ENCODE data around the gene AIG1.

AIG1 gene

DNA sequence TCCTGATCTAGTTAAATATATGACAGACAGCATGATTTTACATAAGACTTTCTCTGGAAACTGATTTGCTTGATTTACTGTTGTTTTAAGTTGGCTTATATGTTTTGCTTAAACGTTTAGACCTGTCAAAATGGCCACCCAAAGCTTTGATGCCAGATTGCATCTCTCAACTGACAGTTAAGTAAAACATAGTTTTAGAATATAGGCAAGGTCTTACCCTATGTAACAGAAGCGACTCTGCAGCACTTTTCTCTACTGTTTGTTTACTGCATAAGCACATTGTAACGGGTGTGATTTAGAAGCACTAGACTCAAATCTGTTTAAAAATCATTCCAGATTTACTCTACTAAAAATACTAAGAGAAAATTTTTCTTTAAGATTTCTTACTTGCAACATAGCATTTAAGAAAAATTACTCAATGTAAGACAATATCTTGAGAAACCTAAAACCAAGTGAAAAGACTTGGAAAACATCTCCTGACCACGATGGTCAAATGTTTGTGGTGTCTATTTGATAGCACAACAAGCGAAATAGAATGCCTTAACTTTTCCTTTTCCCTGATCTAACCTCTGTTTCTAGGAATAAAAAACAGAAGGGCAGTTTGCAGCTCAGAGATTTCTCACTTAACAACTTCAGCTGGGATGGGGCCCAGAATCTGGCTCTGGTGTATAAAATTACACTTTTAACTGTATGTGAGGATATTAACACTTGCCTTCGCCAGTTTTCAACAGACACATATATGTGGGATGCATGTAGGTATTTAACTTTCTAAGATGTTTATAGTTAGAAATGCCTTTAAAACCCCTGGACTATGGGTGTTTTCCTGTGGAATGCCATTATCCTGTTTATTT lies 47.4 kb downstream of the AIG1 start:
- Histone ChIP-seq H3K4me3 (no peak overlapping the region), H3K36me3 (ENCODE audit: insufficient read depth, low read length) (no peaks in the 10 kb centered on the region), H3K9me3 (ENCODE audit: low read depth, low read length) (no peaks in the 10 kb centered on the region), H3K9ac (ENCODE audit: insufficient read length) (no peak overlapping the region), H3K27ac (no peak overlapping the region)
- DNase-seq (ENCODE audit: low read depth, low spot score), result no peak
- TF ChIP-seq FOXP2 (optimal IDR thresholded peaks at IDR 0.05; ENCODE audit: control extremely low read depth, extremely low read length, insufficient read depth), result no peak
- no peak for TF ChIP-seq EZH2 (IDR thresholded peaks at IDR 0.05)
- no peak for TF ChIP-seq POLR2AphosphoS5 (IDR thresholded peaks at IDR 0.05; ENCODE audit: borderline replicate concordance, low read depth, low read length)

DNA sequence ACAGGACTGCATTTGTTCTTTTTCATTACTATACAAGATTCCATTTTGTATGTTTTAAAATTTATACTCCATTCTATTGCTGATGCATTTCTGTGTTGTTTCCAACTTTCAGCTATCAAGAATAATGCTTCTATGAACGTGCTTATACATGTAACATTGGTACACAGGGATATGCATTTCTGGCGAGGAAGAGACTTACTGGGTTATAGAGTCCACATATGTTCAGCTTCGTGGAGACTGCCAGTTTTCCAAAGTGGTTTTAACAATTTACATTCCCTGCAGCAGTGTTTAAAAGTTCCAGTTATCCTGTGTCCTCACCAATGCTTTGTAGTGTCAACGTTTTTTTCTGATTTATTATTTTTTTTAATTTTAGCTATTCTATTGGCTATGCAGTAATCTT lies 48.5 kb downstream of the AIG1 start:
- Histone ChIP-seq H3K9me3 (ENCODE audit: low read depth, low read length) (no peaks in the 10 kb centered on the region), H3K9ac (ENCODE audit: insufficient read length) (no peak overlapping the region), H3K36me3 (ENCODE audit: insufficient read depth, low read length) (no peaks in the 10 kb centered on the region), H3K27ac (no peak overlapping the region), H3K4me3 (no peak overlapping the region)
- no peak for TF ChIP-seq EZH2 (IDR thresholded peaks at IDR 0.05)
- no peak for TF ChIP-seq FOXP2 (optimal IDR thresholded peaks at IDR 0.05; ENCODE audit: control extremely low read depth, extremely low read length, insufficient read depth)
- no peak for DNase-seq (ENCODE audit: low read depth, low spot score)

DNA sequence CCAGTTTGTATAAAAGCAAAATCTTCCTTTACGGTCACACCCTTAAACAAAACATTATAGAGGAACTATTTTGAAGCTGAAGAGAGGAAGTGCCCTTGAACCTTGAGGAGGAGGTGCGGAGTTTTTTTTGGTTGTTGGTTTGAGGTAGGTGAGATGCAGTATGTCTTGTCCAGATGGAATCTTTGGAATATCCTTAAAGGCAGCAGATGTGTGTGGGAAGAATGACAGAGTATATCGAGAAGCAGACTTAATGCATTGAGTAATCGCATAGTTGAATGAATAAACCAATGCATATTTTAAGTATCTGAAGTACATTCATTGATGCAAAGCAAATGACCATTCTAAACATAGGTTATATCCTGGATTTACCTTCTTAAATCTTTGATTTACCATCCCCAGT lies 49.9 kb downstream of the AIG1 start:
- TF ChIP-seq POLR2AphosphoS5 (IDR thresholded peaks at IDR 0.05; ENCODE audit: borderline replicate concordance, low read depth, low read length) (no peak), FOXP2 (optimal IDR thresholded peaks at IDR 0.05; ENCODE audit: control extremely low read depth, extremely low read length, insufficient read depth) (no peak), EZH2 (IDR thresholded peaks at IDR 0.05) (no peak)
- Histone ChIP-seq H3K9ac (ENCODE audit: insufficient read length) (no peak overlapping the region), H3K27ac (no peak overlapping the region)

DNA sequence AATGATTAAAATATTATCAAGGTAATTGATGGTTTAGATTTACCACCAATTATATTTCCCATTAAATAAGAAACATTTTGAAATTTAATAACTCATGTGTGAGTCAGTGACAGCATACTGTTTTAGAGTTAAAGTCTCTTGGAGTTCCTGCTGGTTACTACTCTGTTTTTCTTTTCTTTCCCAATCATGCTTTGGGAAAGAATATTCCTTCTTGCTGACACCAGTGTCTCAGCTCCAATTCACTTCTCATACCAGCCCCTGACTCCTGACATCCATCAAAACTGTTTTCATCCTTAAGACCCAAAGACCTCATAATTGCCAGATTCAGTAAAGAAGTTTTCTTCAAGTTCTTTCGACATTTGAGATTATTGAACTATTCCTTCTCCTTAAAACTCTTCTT lies 50.3 kb downstream of the AIG1 start:
- H3K27ac ChIP-seq, result no peak overlapping the region
- TF ChIP-seq EZH2 (IDR thresholded peaks at IDR 0.05) (no peak), FOXP2 (optimal IDR thresholded peaks at IDR 0.05; ENCODE audit: control extremely low read depth, extremely low read length, insufficient read depth) (no peak), POLR2AphosphoS5 (IDR thresholded peaks at IDR 0.05; ENCODE audit: borderline replicate concordance, low read depth, low read length) (no peak)
- H3K9ac ChIP-seq (ENCODE audit: insufficient read length), result no peak overlapping the region
- no peak for DNase-seq (ENCODE audit: low read depth, low spot score)
- H3K9me3 ChIP-seq (ENCODE audit: low read depth, low read length), result no peaks in the 10 kb centered on the region
- no peaks in the 10 kb centered on the region for H3K36me3 ChIP-seq (ENCODE audit: insufficient read depth, low read length)
- H3K4me3 ChIP-seq, result no peak overlapping the region

More for the DNA sequence above, 49.9 kb downstream of the AIG1 start:
- no peak for DNase-seq (ENCODE audit: low read depth, low spot score)
- Histone ChIP-seq H3K9me3 (ENCODE audit: low read depth, low read length) (no peaks in the 10 kb centered on the region), H3K4me3 (no peak overlapping the region), H3K36me3 (ENCODE audit: insufficient read depth, low read length) (no peaks in the 10 kb centered on the region)

DNA sequence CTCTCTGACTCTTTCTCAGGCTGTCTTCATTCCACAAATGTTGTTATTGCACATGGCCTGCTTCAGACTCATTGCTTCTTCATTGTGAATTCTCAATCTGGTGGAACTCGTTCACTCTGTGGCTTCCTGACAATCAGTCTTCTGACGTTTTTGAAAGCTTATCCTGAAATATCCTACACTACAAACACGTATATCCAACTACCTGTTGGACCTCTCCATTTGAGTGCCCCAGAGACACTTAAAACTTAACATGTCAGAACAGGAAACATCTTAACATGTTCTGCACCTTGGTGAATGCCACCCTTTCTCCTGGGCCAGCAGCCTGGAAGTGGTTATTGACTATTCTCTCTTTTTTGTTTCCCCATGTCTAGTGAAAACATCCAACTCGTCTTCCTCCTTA lies 50.8 kb downstream of the AIG1 start:
- no peak for DNase-seq (ENCODE audit: low read depth, low spot score)
- TF ChIP-seq EZH2 (IDR thresholded peaks at IDR 0.05), result no peak
- TF ChIP-seq POLR2AphosphoS5 (IDR thresholded peaks at IDR 0.05; ENCODE audit: borderline replicate concordance, low read depth, low read length), result no peak
- TF ChIP-seq FOXP2 (optimal IDR thresholded peaks at IDR 0.05; ENCODE audit: control extremely low read depth, extremely low read length, insufficient read depth), result no peak
- H3K9me3 ChIP-seq (ENCODE audit: low read depth, low read length), result no peaks in the 10 kb centered on the region
- no peak overlapping the region for H3K9ac ChIP-seq (ENCODE audit: insufficient read length)
- no peak overlapping the region for H3K4me3 ChIP-seq
- no peak overlapping the region for H3K27ac ChIP-seq
- H3K36me3 ChIP-seq (ENCODE audit: insufficient read depth, low read length), result no peaks in the 10 kb centered on the region

DNA sequence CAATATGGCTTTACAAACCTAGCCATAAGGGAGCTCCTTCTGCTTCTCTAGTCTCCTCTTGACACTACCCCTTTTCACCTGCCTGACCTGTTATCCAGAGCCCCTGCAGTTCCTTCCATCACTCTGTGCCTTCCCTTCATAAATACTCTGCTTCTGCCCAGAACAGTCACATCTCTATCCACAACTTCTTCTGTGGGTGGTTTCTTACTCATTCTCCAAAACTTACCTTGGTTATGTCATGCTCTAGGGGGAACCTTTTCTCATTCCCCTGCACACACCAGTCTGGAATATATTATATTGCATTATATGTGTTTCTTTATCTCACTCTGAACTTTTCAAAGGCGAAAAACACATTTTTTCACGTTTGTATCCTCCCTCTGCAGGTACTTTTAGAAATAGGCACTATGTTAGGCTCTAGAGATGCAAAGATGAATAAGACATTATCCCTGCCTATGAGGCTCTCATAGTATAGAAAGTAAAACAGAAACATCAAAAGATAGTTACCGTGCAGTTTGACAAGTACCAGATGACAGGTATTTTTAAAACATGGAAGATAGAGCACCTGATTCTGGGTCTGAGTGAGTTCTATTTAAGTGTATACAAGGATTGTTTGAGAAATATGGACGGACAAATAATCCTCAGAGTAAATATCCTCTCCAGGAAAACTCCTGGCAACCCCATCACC lies 51.5 kb downstream of the AIG1 start:
- no peak overlapping the region for H3K4me3 ChIP-seq
- H3K9ac ChIP-seq (ENCODE audit: insufficient read length), result no peak overlapping the region
- H3K36me3 ChIP-seq (ENCODE audit: insufficient read depth, low read length), result no peaks in the 10 kb centered on the region
- H3K9me3 ChIP-seq (ENCODE audit: low read depth, low read length), result no peaks in the 10 kb centered on the region
- no peak for TF ChIP-seq EZH2 (IDR thresholded peaks at IDR 0.05)
- no peak for TF ChIP-seq POLR2AphosphoS5 (IDR thresholded peaks at IDR 0.05; ENCODE audit: borderline replicate concordance, low read depth, low read length)
- TF ChIP-seq FOXP2 (optimal IDR thresholded peaks at IDR 0.05; ENCODE audit: control extremely low read depth, extremely low read length, insufficient read depth), result no peak
- no peak for DNase-seq (ENCODE audit: low read depth, low spot score)
- no peak overlapping the region for H3K27ac ChIP-seq

DNA sequence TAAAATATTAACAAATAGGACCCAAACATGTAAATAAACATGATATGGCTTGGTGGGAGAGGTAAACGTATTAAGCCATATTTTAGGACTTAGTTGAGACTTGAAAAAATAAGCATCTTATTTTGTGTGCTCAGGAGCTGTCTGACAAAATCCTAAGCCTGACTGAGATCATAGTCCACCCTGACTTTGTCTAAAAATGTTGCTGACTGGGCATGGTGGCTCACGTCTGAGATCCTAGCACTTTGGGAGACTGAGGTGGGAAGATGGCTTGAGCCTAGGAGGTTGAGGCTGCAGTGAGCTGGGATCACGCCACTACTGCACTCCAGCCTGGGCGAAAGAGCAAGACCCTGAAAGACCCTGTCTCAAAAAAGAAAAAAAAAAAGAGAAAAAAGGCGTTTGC lies 52.1 kb downstream of the AIG1 start:
- DNase-seq (ENCODE audit: low read depth, low spot score), result no peak
- Histone ChIP-seq H3K36me3 (ENCODE audit: insufficient read depth, low read length) (no peaks in the 10 kb centered on the region), H3K9ac (ENCODE audit: insufficient read length) (no peak overlapping the region), H3K4me3 (no peak overlapping the region), H3K27ac (no peak overlapping the region), H3K9me3 (ENCODE audit: low read depth, low read length) (no peaks in the 10 kb centered on the region)
- no peak for TF ChIP-seq POLR2AphosphoS5 (IDR thresholded peaks at IDR 0.05; ENCODE audit: borderline replicate concordance, low read depth, low read length)
- no peak for TF ChIP-seq EZH2 (IDR thresholded peaks at IDR 0.05)
- TF ChIP-seq FOXP2 (optimal IDR thresholded peaks at IDR 0.05; ENCODE audit: control extremely low read depth, extremely low read length, insufficient read depth), result no peak

DNA sequence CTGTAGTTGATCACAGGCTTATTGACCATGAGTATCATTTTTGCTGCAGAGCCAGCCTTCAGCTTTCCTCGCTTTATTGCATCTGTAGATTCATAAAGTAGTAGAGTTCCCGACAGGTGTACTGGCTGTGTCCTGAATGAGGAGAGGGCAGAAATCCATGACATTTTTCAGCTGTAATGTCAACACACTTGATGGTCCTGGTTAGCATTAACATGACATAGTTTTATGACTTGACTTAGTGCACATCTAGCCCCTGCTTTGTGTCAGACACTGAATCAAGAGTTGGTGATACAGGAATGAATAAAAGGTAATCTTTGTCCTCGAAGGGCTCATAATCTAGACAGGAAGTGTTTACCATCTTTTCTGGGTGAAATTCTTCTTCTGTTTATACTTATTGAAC lies 55.0 kb downstream of the AIG1 start:
- Histone ChIP-seq H3K4me3 (no peak overlapping the region), H3K9ac (ENCODE audit: insufficient read length) (no peak overlapping the region), H3K27ac (no peak overlapping the region), H3K36me3 (ENCODE audit: insufficient read depth, low read length) (no peaks in the 10 kb centered on the region), H3K9me3 (ENCODE audit: low read depth, low read length) (no peaks in the 10 kb centered on the region)
- TF ChIP-seq FOXP2 (optimal IDR thresholded peaks at IDR 0.05; ENCODE audit: control extremely low read depth, extremely low read length, insufficient read depth) (no peak), POLR2AphosphoS5 (IDR thresholded peaks at IDR 0.05; ENCODE audit: borderline replicate concordance, low read depth, low read length) (no peak), EZH2 (IDR thresholded peaks at IDR 0.05) (no peak)
- DNase-seq (ENCODE audit: low read depth, low spot score), result no peak

All from SK-N-MC (cell line).